Activated effector memory CD4-positive, alpha-beta T cell treated with anti-CD3 and anti-CD28 coated beads, Interleukin-2, amount 50 U/mL, for 16 hours (primary cell): ENCODE data around the gene CKAP4.

Experiments used
- DNase-seq: peaks from one replicate; pipeline ENCODE4 v3.0.0-alpha.2; 2020

Gene CKAP4

GRCh38 chr12:106274012-106274411 lies 26.2 kb upstream of the CKAP4 start:
- no peak for DNase-seq

- no peak for DNase-seq
These were observed 25.7 kb upstream of the CKAP4 start for GRCh38 chr12:106273491-106273890.

GRCh38 chr12:106271575-106272505 lies 24.0 kb upstream of the CKAP4 start:
- DNase-seq = no peak

- DNase-seq = no peak
These were observed 21.4 kb upstream of the CKAP4 start for GRCh38 chr12:106269150-106269771.

- DNase-seq = no peak
These were observed 19.7 kb upstream of the CKAP4 start for GRCh38 chr12:106267535-106267934.

GRCh38 chr12:106265116-106265515 lies 17.3 kb upstream of the CKAP4 start:
- DNase-seq = no peak

- no peak for DNase-seq
These were observed 11.1 kb upstream of the CKAP4 start for GRCh38 chr12:106258935-106259334.

- DNase-seq = no peak
These were observed 10.4 kb upstream of the CKAP4 start for GRCh38 chr12:106258226-106258625.

GRCh38 chr12:106256524-106256923 lies 8.7 kb upstream of the CKAP4 start:
- DNase-seq = no peak

GRCh38 chr12:106255952-106256351 lies 8.1 kb upstream of the CKAP4 start:
- DNase-seq = no peak

GRCh38 chr12:106255493-106255892 lies 7.7 kb upstream of the CKAP4 start:
- DNase-seq = no peak

- no peak for DNase-seq
These were observed 6.9 kb upstream of the CKAP4 start for GRCh38 chr12:106254724-106255123.

- no peak for DNase-seq
These were observed 4.0 kb upstream of the CKAP4 start for GRCh38 chr12:106251631-106252455.

- DNase-seq = no peak
These were observed 1.8 kb upstream of the CKAP4 start for GRCh38 chr12:106249411-106250135.

GRCh38 chr12:106248846-106249371 lies 1.1 kb upstream of the CKAP4 start:
- DNase-seq = peak; percentile 74

- peak; percentile 74 for DNase-seq
These were observed 559 bp upstream of the CKAP4 start for GRCh38 chr12:106248312-106248845.

- DNase-seq = peak; percentile 85
These were observed 738 bp downstream of the CKAP4 start for GRCh38 chr12:106246891-106247673.

- no peak for DNase-seq
These were observed 2.1 kb downstream of the CKAP4 start for GRCh38 chr12:106245767-106246166.

- DNase-seq = no peak
These were observed 4.2 kb downstream of the CKAP4 start for GRCh38 chr12:106243620-106244019.

- DNase-seq = no peak
These were observed 7.0 kb downstream of the CKAP4 start for GRCh38 chr12:106240821-106241220.

GRCh38 chr12:106239951-106240335 lies 7.9 kb downstream of the CKAP4 start:
- no peak for DNase-seq
